Measurements from ENCODE around the gene DYRK1A. TPM values are rescaled to one million over a fixed set of nuclear protein-coding genes. Genes with fewer than 3 reads are reported as not detected.

DYRK1A gene
- total RNA-seq, 1 experiment from 2014 or later: 35.5 TPM

- Histone ChIP-seq H3K9me2 (ENCODE audit: insufficient read depth) (no peaks in the 10 kb centered on the region), H3K79me2 (ENCODE audit: low read depth) (peaks cover 99% of the 10 kb centered on the region), H3K4me2 (no peak overlapping the region; the same call in 1 of the 2 replicates), H3K4me1 (replicated peaks; ENCODE audit: insufficient read depth) (no peaks in the 10 kb centered on the region), H4K20me1 (ENCODE audit: insufficient read depth) (peaks cover 19% of the 10 kb centered on the region), H3K36me3 (ENCODE audit: low read depth) (no peaks in the 10 kb centered on the region), H3F3A (ENCODE audit: insufficient read depth, low read depth) (no peaks in the 10 kb centered on the region), H3K9me3 (ENCODE audit: insufficient read depth, low read depth) (no peaks in the 10 kb centered on the region), H3K4me3 (no peak overlapping the region), H2AFZ (no peak overlapping the region), H3K27me3 (ENCODE audit: insufficient read depth, low read depth) (no peaks in the 10 kb centered on the region), H3K27ac (no peak overlapping the region)
- intact Hi-C loops (cut with micrococcal nuclease; ENCODE audit: unreplicated experiment): no loop called here
- TF ChIP-seq CTCF (conservative IDR thresholded peaks at IDR 0.05) (no peak), EZH2 (IDR thresholded peaks at IDR 0.05; ENCODE audit: low read depth) (no peak)
- DNase-seq: no peak
- POLR2A ChIA-PET (ENCODE audit: unreplicated experiment): interaction anchor here (1.2 kb wide), 1 partner anchor 27 kb away, joined by 6 read pairs; no protein-coding TSS in a partner anchor
- CTCF ChIA-PET: no interaction called here
- BruUV-seq (replicated peaks): no TSS peak
These were observed 14.1 kb downstream of the DYRK1A start for GRCh38 chr21:37380349-37381323.

DNA sequence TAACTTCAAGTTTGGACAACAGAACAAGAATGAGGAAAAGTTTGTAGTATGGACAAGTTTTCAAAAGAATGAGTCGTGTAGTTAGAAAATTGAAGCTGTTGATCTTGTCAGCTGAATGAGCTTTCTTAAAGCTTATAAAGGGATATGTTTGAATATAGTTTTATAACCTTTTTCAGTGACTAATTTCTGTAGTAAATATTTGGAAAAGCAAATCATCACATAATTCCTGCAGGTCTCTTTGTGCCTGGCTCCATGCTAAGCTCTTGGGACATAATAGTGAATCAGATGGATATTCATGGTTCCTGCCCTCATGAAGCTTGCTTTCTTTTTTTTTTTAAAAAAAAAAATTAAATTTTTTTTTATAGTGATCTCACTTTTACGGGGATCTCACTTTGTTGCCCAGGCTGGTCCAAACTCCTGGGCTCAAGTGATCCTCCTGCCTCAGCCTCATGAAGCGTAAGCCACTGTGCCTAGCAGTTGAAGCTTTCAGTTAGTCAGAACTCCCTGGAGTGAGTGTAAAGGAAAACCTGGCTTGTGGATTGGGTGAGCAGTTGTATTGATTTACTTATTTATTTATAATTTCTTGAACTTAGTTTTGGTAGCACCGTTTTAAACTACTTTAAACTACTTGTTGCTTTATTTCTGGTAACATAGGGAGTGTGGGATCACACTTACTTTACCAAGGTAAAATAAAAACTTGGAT is 15.5 kb downstream of the DYRK1A start:
- Histone ChIP-seq H3K79me2 (ENCODE audit: low read depth) (peaks cover 98% of the 10 kb centered on the region), H3K4me3 (no peak overlapping the region), H3F3A (ENCODE audit: insufficient read depth, low read depth) (no peaks in the 10 kb centered on the region), H2AFZ (no peak overlapping the region), H3K9me3 (ENCODE audit: insufficient read depth, low read depth) (no peaks in the 10 kb centered on the region), H3K4me2 (no peak overlapping the region), H3K4me1 (replicated peaks; ENCODE audit: insufficient read depth) (no peaks in the 10 kb centered on the region), H3K36me3 (ENCODE audit: low read depth) (no peaks in the 10 kb centered on the region), H4K20me1 (ENCODE audit: insufficient read depth) (peaks cover 21% of the 10 kb centered on the region), H3K27ac (no peak overlapping the region), H3K27me3 (ENCODE audit: insufficient read depth, low read depth) (no peaks in the 10 kb centered on the region), H3K9me2 (ENCODE audit: insufficient read depth) (no peaks in the 10 kb centered on the region)
- CTCF ChIA-PET: no interaction called here
- TF ChIP-seq CTCF (conservative IDR thresholded peaks at IDR 0.05): no peak
- TF ChIP-seq EZH2 (IDR thresholded peaks at IDR 0.05; ENCODE audit: low read depth): no peak
- DNase-seq: no peak
- BruUV-seq (replicated peaks): no TSS peak
- intact Hi-C loops (cut with micrococcal nuclease; ENCODE audit: unreplicated experiment): no loop called here
- POLR2A ChIA-PET (ENCODE audit: unreplicated experiment): interaction anchor here (0.6 to 1.2 kb wide), 3 partner anchors 26 to 325 kb away, joined by 6 to 9 read pairs (median 6); no protein-coding TSS in a partner anchor

GRCh38 chr21:37383086-37383485 is 16.5 kb downstream of the DYRK1A start:
- Histone ChIP-seq H2AFZ (no peak overlapping the region), H3K27me3 (ENCODE audit: insufficient read depth, low read depth) (no peaks in the 10 kb centered on the region), H3K9me3 (ENCODE audit: insufficient read depth, low read depth) (no peaks in the 10 kb centered on the region), H3K4me1 (replicated peaks; ENCODE audit: insufficient read depth) (no peaks in the 10 kb centered on the region), H3K9me2 (ENCODE audit: insufficient read depth) (no peaks in the 10 kb centered on the region), H3K36me3 (ENCODE audit: low read depth) (no peaks in the 10 kb centered on the region), H4K20me1 (ENCODE audit: insufficient read depth) (peaks cover 28% of the 10 kb centered on the region), H3F3A (ENCODE audit: insufficient read depth, low read depth) (no peaks in the 10 kb centered on the region), H3K4me3 (no peak overlapping the region), H3K4me2 (no peak overlapping the region), H3K79me2 (ENCODE audit: low read depth) (peaks cover 98% of the 10 kb centered on the region), H3K27ac (no peak overlapping the region)
- no TSS peak for BruUV-seq (replicated peaks)
- intact Hi-C loops (cut with micrococcal nuclease; ENCODE audit: unreplicated experiment): no loop called here
- ChIA-PET POLR2A (ENCODE audit: unreplicated experiment) (interaction anchor here (0.6 kb wide), 1 partner anchor 311 kb away, joined by 3 read pairs; no protein-coding TSS in a partner anchor), CTCF (no interaction called here)
- DNase-seq: no peak
- TF ChIP-seq CTCF (conservative IDR thresholded peaks at IDR 0.05) (no peak), EZH2 (IDR thresholded peaks at IDR 0.05; ENCODE audit: low read depth) (no peak)
